Stimulated activated CD8-positive, alpha-beta memory T cell treated with anti-CD3 and anti-CD28 coated beads, Interleukin-12 subunit alpha, Interleukin-12 subunit beta, amount 100 ng/mL, for 24 hours (primary cell): ENCODE results near the gene PUS3.

Experiments used
- DNase-seq: peaks from one replicate; pipeline ENCODE4 v3.0.0-alpha.2; 2020; ENCODE audit errors: extremely low read depth

Gene PUS3

GRCh38 chr11:125941619-125942611 is 38.9 kb upstream of the PUS3 start:
- peak; percentile 11 for DNase-seq

- no peak for DNase-seq
These were observed 38.2 kb upstream of the PUS3 start for GRCh38 chr11:125941267-125941618.

- no peak for DNase-seq
These were observed 37.1 kb upstream of the PUS3 start for GRCh38 chr11:125940145-125940544.

GRCh38 chr11:125939081-125939521 is 36.1 kb upstream of the PUS3 start:
- no peak for DNase-seq

GRCh38 chr11:125938418-125938817 is 35.4 kb upstream of the PUS3 start:
- DNase-seq, result no peak

- DNase-seq, result no peak
These were observed 32.7 kb upstream of the PUS3 start for GRCh38 chr11:125935618-125936199.

- DNase-seq, result no peak
These were observed 32.0 kb upstream of the PUS3 start for GRCh38 chr11:125935056-125935455.

- no peak for DNase-seq
These were observed 31.5 kb upstream of the PUS3 start for GRCh38 chr11:125934473-125934872.

- peak; percentile 7 for DNase-seq
These were observed 30.2 kb upstream of the PUS3 start for GRCh38 chr11:125933030-125933813.

GRCh38 chr11:125932301-125932700 is 29.3 kb upstream of the PUS3 start:
- DNase-seq, result no peak

GRCh38 chr11:125931668-125932067 is 28.7 kb upstream of the PUS3 start:
- no peak for DNase-seq

- DNase-seq, result no peak
These were observed 28.1 kb upstream of the PUS3 start for GRCh38 chr11:125931116-125931515.

- DNase-seq, result no peak
These were observed 27.1 kb upstream of the PUS3 start for GRCh38 chr11:125930076-125930450.

GRCh38 chr11:125929445-125930075 is 26.6 kb upstream of the PUS3 start:
- no peak for DNase-seq

- no peak for DNase-seq
These were observed 23.7 kb upstream of the PUS3 start for GRCh38 chr11:125926682-125927081.

GRCh38 chr11:125925804-125926203 is 22.8 kb upstream of the PUS3 start:
- DNase-seq, result no peak

GRCh38 chr11:125925247-125925740 is 22.3 kb upstream of the PUS3 start:
- no peak for DNase-seq

GRCh38 chr11:125924384-125925007 is 21.5 kb upstream of the PUS3 start:
- no peak for DNase-seq

- DNase-seq, result no peak
These were observed 20.6 kb upstream of the PUS3 start for GRCh38 chr11:125923633-125924032.

GRCh38 chr11:125923012-125923579 is 20.1 kb upstream of the PUS3 start:
- peak; percentile 16 for DNase-seq

- no peak for DNase-seq
These were observed 19.1 kb upstream of the PUS3 start for GRCh38 chr11:125922156-125922555.
